Vagina (tissue), 2 donors: ENCODE data around the gene EML6. TPM values are rescaled to one million over a fixed set of nuclear protein-coding genes. Genes with fewer than 3 reads are reported as not detected.

Experiments
- DNase-seq, 2 donors: peaks; one replicate each; pipeline ENCODE4 v3.0.0-alpha.2; 2017; ENCODE audit errors: extremely low spot score in 2 of 2
- H3K27ac ChIP-seq: fragments of 200-600 bp; sonication (generic); one replicate; pipeline ENCODE4 v1.5.1; 2019
- H3K27me3 ChIP-seq: fragments of 200-600 bp; sonication (generic); one replicate; pipeline ENCODE4 v1.5.1; 2019
- H3K36me3 ChIP-seq, 2 donors: fragments of 200-600 bp; sonication (generic); one replicate each; pipeline ENCODE4 v1.5.1; 2017 to 2019
- H3K4me1 ChIP-seq: fragments of 200-600 bp; sonication (generic); one replicate; pipeline ENCODE4 v1.5.1; 2019
- H3K4me3 ChIP-seq, 2 donors: fragments of 200-600 bp; sonication (generic); 1 replicate in 1 of 2; 2 replicates in 1 of 2; pipeline ENCODE4 v1.5.1; 2016 to 2019
- H3K9me3 ChIP-seq: fragments of 200-600 bp; sonication (generic); one replicate; pipeline ENCODE4 v1.5.1; 2019
- CTCF ChIP-seq, 3 experiments: fragments of 450-650 bp in 2 of 3; fragments of 200-600 bp in 1 of 3; sonication (generic) in 1 of 3; IDR thresholded peaks; one replicate each; pipeline ENCODE4 v1.5.1; 2017 to 2019; ENCODE audit warnings: antibody characterized with exemption in 3 of 3, mild to moderate bottlenecking in 2 of 3, moderate library complexity in 2 of 3
- POLR2A ChIP-seq, 2 donors: fragments of 450-650 bp; IDR thresholded peaks; one replicate each; pipeline ENCODE4 v1.6.1; 2017; ENCODE audit warnings: antibody characterized with exemption in 2 of 2, mild to moderate bottlenecking in 2 of 2, moderate library complexity in 2 of 2
- POLR2AphosphoS5 ChIP-seq, 2 donors: sonication (generic); formaldehyde crosslinking; IDR thresholded peaks; one replicate each; pipeline ENCODE4 v1.9.0; 2017; ENCODE audit warnings: antibody characterized with exemption in 2 of 2, mild to moderate bottlenecking in 2 of 2, low read depth in 1 of 2; ENCODE audit not compliant: insufficient read depth in 1 of 2
- intact Hi-C: fragments of 100-400 bp; cut with DNase I; formaldehyde crosslinking; loops from one replicate; pipeline ENCODE4 v1.15.1; 2023
- total RNA-seq: library from RNA; depleted of rRNA; stranded (reverse); fragments of >200 nt; gene quantifications from one replicate; pipeline ENCODE4 v1.2.3, GENCODE V29; 2016

EML6 gene
- total RNA-seq, 1 donor from 2014 or later, result 1.7 TPM

- Histone ChIP-seq H3K4me1 (no peaks in the 10 kb centered on the region), H3K36me3 (no peaks in the 10 kb centered on the region), H3K9me3 (no peaks in the 10 kb centered on the region), H3K27ac (no peak overlapping the region), H3K4me3 (no peak overlapping the region), H3K27me3 (no peaks in the 10 kb centered on the region)
- DNase-seq, result no peak
- intact Hi-C loops, result no loop called here
- TF ChIP-seq CTCF (IDR thresholded peaks at IDR 0.05) (no peak), POLR2AphosphoS5 (IDR thresholded peaks at IDR 0.05; ENCODE audit: insufficient read depth in 1 of 2, low read depth in 1 of 2) (no peak), POLR2A (IDR thresholded peaks at IDR 0.05) (no peak)
Measured at GRCh38 chr2:54710216-54710615, 13.2 kb upstream of the EML6 start.

- H3K27me3 ChIP-seq, result no peaks in the 10 kb centered on the region
- H3K9me3 ChIP-seq, result no peaks in the 10 kb centered on the region
- TF ChIP-seq POLR2AphosphoS5 (IDR thresholded peaks at IDR 0.05; ENCODE audit: insufficient read depth in 1 of 2, low read depth in 1 of 2) (no peak), POLR2A (IDR thresholded peaks at IDR 0.05) (no peak), CTCF (IDR thresholded peaks at IDR 0.05) (no peak)
- H3K27ac ChIP-seq, result no peak overlapping the region
- no peak for DNase-seq
- no peaks in the 10 kb centered on the region for H3K4me1 ChIP-seq
- no peaks in the 10 kb centered on the region for H3K36me3 ChIP-seq
- no peak overlapping the region for H3K4me3 ChIP-seq
- intact Hi-C loops, result no loop called here
Measured at GRCh38 chr2:54712516-54712915, 10.9 kb upstream of the EML6 start.

GRCh38 chr2:54714996-54715395 is 8.5 kb upstream of the EML6 start:
- Histone ChIP-seq H3K9me3 (no peaks in the 10 kb centered on the region), H3K4me1 (no peaks in the 10 kb centered on the region), H3K27ac (no peak overlapping the region), H3K27me3 (no peaks in the 10 kb centered on the region), H3K36me3 (no peaks in the 10 kb centered on the region), H3K4me3 (no peak overlapping the region)
- DNase-seq, result no peak
- intact Hi-C loops, result no loop called here
- TF ChIP-seq POLR2AphosphoS5 (IDR thresholded peaks at IDR 0.05; ENCODE audit: insufficient read depth in 1 of 2, low read depth in 1 of 2) (no peak), POLR2A (IDR thresholded peaks at IDR 0.05) (no peak), CTCF (IDR thresholded peaks at IDR 0.05) (no peak)

- no peak for DNase-seq
- H3K36me3 ChIP-seq, result no peaks in the 10 kb centered on the region
- no peaks in the 10 kb centered on the region for H3K27me3 ChIP-seq
- intact Hi-C loops, result no loop called here
- H3K9me3 ChIP-seq, result no peaks in the 10 kb centered on the region
- no peak overlapping the region for H3K4me3 ChIP-seq
- TF ChIP-seq POLR2AphosphoS5 (IDR thresholded peaks at IDR 0.05; ENCODE audit: insufficient read depth in 1 of 2, low read depth in 1 of 2), result no peak
- TF ChIP-seq POLR2A (IDR thresholded peaks at IDR 0.05), result no peak
- no peak for TF ChIP-seq CTCF (IDR thresholded peaks at IDR 0.05)
- no peaks in the 10 kb centered on the region for H3K4me1 ChIP-seq
- H3K27ac ChIP-seq, result no peak overlapping the region
Measured at GRCh38 chr2:54716375-54716774, 7.1 kb upstream of the EML6 start.

GRCh38 chr2:54720563-54720962 is 2.9 kb upstream of the EML6 start:
- no peak for DNase-seq
- TF ChIP-seq CTCF (IDR thresholded peaks at IDR 0.05) (no peak), POLR2A (IDR thresholded peaks at IDR 0.05) (no peak), POLR2AphosphoS5 (IDR thresholded peaks at IDR 0.05; ENCODE audit: insufficient read depth in 1 of 2, low read depth in 1 of 2) (no peak)
- peaks cover 8% of the 10 kb centered on the region for H3K4me1 ChIP-seq
- H3K27me3 ChIP-seq, result no peaks in the 10 kb centered on the region
- intact Hi-C loops, result loop anchor here (10.0 kb wide), 1 partner anchor 114 kb away; no protein-coding TSS in a partner anchor
- H3K36me3 ChIP-seq, result no peaks in the 10 kb centered on the region
- H3K4me3 ChIP-seq, result no peak overlapping the region
- no peak overlapping the region for H3K27ac ChIP-seq
- H3K9me3 ChIP-seq, result no peaks in the 10 kb centered on the region
